SIG-M5 treated with dmso at 0.1 percent for 504 hours (cell line): ENCODE measurements around the gene PFDN4.
A peak's percentile ranks its signal among the peaks of the same experiment; 100 is the strongest.

Experiments used
- DNase-seq: peaks from one replicate; lab custom pipeline; 2025; ENCODE audit not compliant: unreplicated experiment; lab: John Stamatoyannopoulos, UW

PFDN4 gene

GRCh38 chr20:54266844-54267243 lies 59.0 kb downstream of the PFDN4 start:
- DNase-seq = no peak

GRCh38 chr20:54267483-54268003 lies 59.7 kb downstream of the PFDN4 start:
- DNase-seq = peak; percentile 100

GRCh38 chr20:54268941-54269340 lies 61.1 kb downstream of the PFDN4 start:
- DNase-seq = no peak
